ENCODE measurements around the gene PTCH2.

The PTCH2 gene

DNA sequence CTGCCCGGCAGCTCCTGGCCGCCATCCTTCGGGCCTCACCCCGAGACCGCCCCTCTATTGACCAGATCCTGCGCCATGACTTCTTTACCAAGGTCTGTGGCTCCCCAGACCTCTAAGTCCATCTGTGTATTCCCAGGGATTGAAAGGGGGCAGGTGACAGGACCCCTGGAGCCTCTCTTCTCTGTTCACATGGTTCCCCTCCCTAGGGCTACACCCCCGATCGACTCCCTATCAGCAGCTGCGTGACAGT, 40.1 kb downstream of the PTCH2 start:
- Histone ChIP-seq H3K4me1 (ENCODE audit: control insufficient read depth, insufficient read depth, low read length) (peaks cover 6% of the 10 kb centered on the region), H3K9me3 (ENCODE audit: control insufficient read depth, insufficient read depth, low read depth, low read length) (no peaks in the 10 kb centered on the region), H3K4me3 (ENCODE audit: low read depth, low read length) (no peak overlapping the region), H3K36me3 (ENCODE audit: control insufficient read depth in 2 of 2, insufficient read depth in 1 of 2, low read length in 2 of 2) (peaks cover 0 to 52% of the 10 kb centered on the region in 2 experiments; a peak in 1 of 3 replicates), H3K27ac (ENCODE audit: extremely low read depth, low read depth, low read length) (no peak overlapping the region)
- TF ChIP-seq ZNF184 (tag by site-specific recombination; IDR thresholded peaks at IDR 0.05) (no peak), ZNF629 (tag by site-specific recombination; IDR thresholded peaks at IDR 0.05) (no peak), REPIN1 (tag by site-specific recombination; IDR thresholded peaks at IDR 0.05; ENCODE audit: low read depth) (no peak), ZNF311 (tag by site-specific recombination; IDR thresholded peaks at IDR 0.05; ENCODE audit: borderline replicate concordance) (no peak), FEZF1 (tag by site-specific recombination; IDR thresholded peaks at IDR 0.05) (no peak)
- TF ChIP-seq, protein P1, sequence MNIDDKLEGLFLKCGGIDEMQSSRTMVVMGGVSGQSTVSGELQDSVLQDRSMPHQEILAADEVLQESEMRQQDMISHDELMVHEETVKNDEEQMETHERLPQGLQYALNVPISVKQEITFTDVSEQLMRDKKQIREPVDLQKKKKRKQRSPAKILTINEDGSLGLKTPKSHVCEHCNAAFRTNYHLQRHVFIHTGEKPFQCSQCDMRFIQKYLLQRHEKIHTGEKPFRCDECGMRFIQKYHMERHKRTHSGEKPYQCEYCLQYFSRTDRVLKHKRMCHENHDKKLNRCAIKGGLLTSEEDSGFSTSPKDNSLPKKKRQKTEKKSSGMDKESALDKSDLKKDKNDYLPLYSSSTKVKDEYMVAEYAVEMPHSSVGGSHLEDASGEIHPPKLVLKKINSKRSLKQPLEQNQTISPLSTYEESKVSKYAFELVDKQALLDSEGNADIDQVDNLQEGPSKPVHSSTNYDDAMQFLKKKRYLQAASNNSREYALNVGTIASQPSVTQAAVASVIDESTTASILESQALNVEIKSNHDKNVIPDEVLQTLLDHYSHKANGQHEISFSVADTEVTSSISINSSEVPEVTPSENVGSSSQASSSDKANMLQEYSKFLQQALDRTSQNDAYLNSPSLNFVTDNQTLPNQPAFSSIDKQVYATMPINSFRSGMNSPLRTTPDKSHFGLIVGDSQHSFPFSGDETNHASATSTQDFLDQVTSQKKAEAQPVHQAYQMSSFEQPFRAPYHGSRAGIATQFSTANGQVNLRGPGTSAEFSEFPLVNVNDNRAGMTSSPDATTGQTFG (tag by site-specific recombination; IDR thresholded peaks at IDR 0.05; ENCODE audit: borderline replicate concordance), result no peak
- POLR2A ChIA-PET, result no interaction called here
- CTCF ChIA-PET, result no interaction called here

- POLR2A ChIA-PET, result interaction anchor here (0.8 kb wide), 1 partner anchor 22 kb away, joined by 3 read pairs; no protein-coding TSS in a partner anchor
- no peak overlapping the region for H3K4me3 ChIP-seq (ENCODE audit: low read depth, low read length)
- H3K36me3 ChIP-seq (ENCODE audit: control insufficient read depth in 2 of 2, insufficient read depth in 1 of 2, low read length in 2 of 2), result peaks cover 0 to 52% of the 10 kb centered on the region in 2 experiments; a peak in 1 of 3 replicates
- TF ChIP-seq ZNF549 (tag by site-specific recombination; IDR thresholded peaks at IDR 0.05) (no peak), ZNF792 (tag by site-specific recombination; IDR thresholded peaks at IDR 0.05) (no peak), REPIN1 (tag by site-specific recombination; IDR thresholded peaks at IDR 0.05; ENCODE audit: low read depth) (no peak), ZNF221 (tag by site-specific recombination; IDR thresholded peaks at IDR 0.05; ENCODE audit: borderline replicate concordance) (no peak), ZNF416 (tag by site-specific recombination; IDR thresholded peaks at IDR 0.05) (no peak), ZEB2 (tag by site-specific recombination; IDR thresholded peaks at IDR 0.05) (no peak), ZNF544 (tag by site-specific recombination; IDR thresholded peaks at IDR 0.05) (no peak), GFI1B (tag by site-specific recombination; IDR thresholded peaks at IDR 0.05) (no peak), GLIS2 (tag by site-specific recombination; IDR thresholded peaks at IDR 0.05) (peak; percentile 51; the same call in 1 of the 2 replicates), SALL2 (tag by site-specific recombination; IDR thresholded peaks at IDR 0.05; ENCODE audit: borderline replicate concordance) (no peak), ZNF626 (tag by site-specific recombination; IDR thresholded peaks at IDR 0.05) (no peak), ZSCAN16 (tag by site-specific recombination; IDR thresholded peaks at IDR 0.05) (no peak), ZFHX2 (tag by site-specific recombination; conservative IDR thresholded peaks at IDR 0.05) (peak; percentile 81), PRDM1 (tag by site-specific recombination; IDR thresholded peaks at IDR 0.05) (no peak), ZNF555 (tag by site-specific recombination; conservative IDR thresholded peaks at IDR 0.05) (no peak), ZSCAN4 (tag by site-specific recombination; IDR thresholded peaks at IDR 0.05) (no peak), SP2 (tag by site-specific recombination; IDR thresholded peaks at IDR 0.05) (no peak), ZNF548 (tag by site-specific recombination; IDR thresholded peaks at IDR 0.05) (no peak), ZNF423 (tag by site-specific recombination; IDR thresholded peaks at IDR 0.05) (no peak), ZNF366 (tag by site-specific recombination; conservative IDR thresholded peaks at IDR 0.05) (no peak)
- TF ChIP-seq, protein P2, sequence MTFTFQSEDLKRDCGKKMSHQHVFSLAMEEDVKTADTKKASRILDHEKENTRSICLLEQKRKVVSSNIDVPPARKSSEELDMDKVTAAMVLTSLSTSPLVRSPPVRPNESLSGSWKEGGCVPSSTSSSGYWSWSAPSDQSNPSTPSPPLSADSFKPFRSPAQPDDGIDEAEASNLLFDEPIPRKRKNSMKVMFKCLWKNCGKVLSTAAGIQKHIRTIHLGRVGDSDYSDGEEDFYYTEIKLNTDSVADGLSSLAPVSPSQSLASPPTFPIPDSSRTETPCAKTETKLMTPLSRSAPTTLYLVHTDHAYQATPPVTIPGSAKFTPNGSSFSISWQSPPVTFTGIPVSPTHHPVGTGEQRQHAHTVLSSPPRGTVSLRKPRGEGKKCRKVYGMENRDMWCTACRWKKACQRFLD (tag by site-specific recombination; IDR thresholded peaks at IDR 0.05), result no peak
- TF ChIP-seq, protein P3, sequence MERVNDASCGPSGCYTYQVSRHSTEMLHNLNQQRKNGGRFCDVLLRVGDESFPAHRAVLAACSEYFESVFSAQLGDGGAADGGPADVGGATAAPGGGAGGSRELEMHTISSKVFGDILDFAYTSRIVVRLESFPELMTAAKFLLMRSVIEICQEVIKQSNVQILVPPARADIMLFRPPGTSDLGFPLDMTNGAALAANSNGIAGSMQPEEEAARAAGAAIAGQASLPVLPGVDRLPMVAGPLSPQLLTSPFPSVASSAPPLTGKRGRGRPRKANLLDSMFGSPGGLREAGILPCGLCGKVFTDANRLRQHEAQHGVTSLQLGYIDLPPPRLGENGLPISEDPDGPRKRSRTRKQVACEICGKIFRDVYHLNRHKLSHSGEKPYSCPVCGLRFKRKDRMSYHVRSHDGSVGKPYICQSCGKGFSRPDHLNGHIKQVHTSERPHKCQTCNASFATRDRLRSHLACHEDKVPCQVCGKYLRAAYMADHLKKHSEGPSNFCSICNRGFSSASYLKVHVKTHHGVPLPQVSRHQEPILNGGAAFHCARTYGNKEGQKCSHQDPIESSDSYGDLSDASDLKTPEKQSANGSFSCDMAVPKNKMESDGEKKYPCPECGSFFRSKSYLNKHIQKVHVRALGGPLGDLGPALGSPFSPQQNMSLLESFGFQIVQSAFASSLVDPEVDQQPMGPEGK (tag by site-specific recombination; IDR thresholded peaks at IDR 0.05), result peak; percentile 27; the same call in 1 of the 2 replicates
- TF ChIP-seq, protein P4, sequence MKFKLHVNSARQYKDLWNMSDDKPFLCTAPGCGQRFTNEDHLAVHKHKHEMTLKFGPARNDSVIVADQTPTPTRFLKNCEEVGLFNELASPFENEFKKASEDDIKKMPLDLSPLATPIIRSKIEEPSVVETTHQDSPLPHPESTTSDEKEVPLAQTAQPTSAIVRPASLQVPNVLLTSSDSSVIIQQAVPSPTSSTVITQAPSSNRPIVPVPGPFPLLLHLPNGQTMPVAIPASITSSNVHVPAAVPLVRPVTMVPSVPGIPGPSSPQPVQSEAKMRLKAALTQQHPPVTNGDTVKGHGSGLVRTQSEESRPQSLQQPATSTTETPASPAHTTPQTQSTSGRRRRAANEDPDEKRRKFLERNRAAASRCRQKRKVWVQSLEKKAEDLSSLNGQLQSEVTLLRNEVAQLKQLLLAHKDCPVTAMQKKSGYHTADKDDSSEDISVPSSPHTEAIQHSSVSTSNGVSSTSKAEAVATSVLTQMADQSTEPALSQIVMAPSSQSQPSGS (tag by site-specific recombination; IDR thresholded peaks at IDR 0.05; ENCODE audit: low read depth), result no peak
Observed at GRCh38 chr1:44802306-44803061, 40.6 kb downstream of the PTCH2 start.

More at GRCh38 chr1:44802306-44803061, 40.6 kb downstream of the PTCH2 start:
- no peaks in the 10 kb centered on the region for H3K9me3 ChIP-seq (ENCODE audit: control insufficient read depth, insufficient read depth, low read depth, low read length)
- CTCF ChIA-PET, result no interaction called here
- peaks cover under 1% of the 10 kb centered on the region; the same call in 1 of the 2 replicates for H3K4me1 ChIP-seq (ENCODE audit: control insufficient read depth, insufficient read depth, low read length)
- no peak overlapping the region for H3K27ac ChIP-seq (ENCODE audit: extremely low read depth, low read depth, low read length)

All from HEK293 (cell line).